HG03196 (cell line): ENCODE results near the gene PYGB.
"Not testable (repeated sequence)": the region's sequence is repeated elsewhere in the genome, so short reads cannot be mapped to it uniquely, and the experiment has no call there.

Experiments used
- ATAC-seq: cut with Tn5 transposase; IDR thresholded peaks from one replicate; pipeline ENCODE4 v1.9.1; 2021; ENCODE audit not compliant: unreplicated experiment

PYGB gene

GRCh38 chr20:25247518-25247955, 348 bp upstream of the PYGB start:
- peak; percentile 36 for ATAC-seq

DNA sequence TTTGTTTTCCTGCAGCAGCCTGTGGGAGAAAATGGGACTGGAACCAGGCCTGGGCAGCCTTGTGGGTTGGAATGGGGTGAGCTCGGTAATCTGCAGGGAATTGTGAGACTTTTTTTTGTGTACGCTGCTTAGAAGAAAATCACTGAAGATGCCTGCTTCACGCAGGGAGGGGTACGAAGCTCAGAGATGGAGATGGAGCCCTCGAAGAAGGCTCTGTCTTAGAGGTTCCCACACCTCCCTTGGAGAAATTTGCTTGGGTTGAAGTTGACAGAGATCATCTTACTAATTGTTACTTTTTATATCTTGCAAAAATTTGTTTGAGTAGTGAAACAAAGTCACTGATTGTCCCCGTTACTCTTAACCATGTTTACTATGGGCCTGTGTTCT, 894 bp downstream of the PYGB start:
- ATAC-seq: no peak

DNA sequence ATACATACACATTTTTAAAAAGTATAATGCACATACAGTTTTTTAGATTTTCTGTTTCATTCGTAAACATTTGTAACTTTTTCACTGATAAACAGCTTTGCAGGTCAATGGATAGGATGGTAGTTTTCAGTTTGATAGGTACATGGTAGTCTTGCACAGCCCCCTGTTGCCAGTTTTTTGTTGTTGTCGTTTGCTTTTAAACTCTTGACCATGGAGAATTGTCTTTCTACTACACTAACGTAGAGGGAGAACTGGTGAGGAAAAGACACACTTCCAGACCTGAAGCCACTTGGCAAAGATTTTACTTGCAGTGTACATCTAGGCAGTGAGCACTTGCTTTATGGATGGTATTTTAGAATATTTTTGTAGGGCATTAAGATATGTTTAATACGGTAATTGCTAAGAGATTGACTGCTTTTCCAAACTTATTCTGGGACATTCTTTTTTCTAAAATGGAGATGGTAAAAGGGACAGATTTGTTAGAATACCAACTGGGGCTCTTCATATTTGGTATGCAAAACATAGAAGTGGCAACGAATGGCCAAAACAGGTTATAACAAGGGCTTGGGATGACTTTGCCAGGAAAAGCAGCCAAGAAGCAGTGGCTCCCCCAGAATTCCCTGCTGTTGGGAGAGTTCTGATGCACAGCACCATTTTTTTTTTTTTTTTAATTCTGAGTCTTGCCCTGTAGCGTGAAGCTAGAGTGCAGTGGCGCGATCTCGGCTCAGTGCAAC, 1.5 kb downstream of the PYGB start:
- ATAC-seq: no peak

GRCh38 chr20:25250508-25250907, 2.6 kb downstream of the PYGB start:
- ATAC-seq: no peak

- ATAC-seq: no peak
Measured at GRCh38 chr20:25251019-25251418, 3.1 kb downstream of the PYGB start.

GRCh38 chr20:25251558-25251957, 3.7 kb downstream of the PYGB start:
- no peak for ATAC-seq

DNA sequence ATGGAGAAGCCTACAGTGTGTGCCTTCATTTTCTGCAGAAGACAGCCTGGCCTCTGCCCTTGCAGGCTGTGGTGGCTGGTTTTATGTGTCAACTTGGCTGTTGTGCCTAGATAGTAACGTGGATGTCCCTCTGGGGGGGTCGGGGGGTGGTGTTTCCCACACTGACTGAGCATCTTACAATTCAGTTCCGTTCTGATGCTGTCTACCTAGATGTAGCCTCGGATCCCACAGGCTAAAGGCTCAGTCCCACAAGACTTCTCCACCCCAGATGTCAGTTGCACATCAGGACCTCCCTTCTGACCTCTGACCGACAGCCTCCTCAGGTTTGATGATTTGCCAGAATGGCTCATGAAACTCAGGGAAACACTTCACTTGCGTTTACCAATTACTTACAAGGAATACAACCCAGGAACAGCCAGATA, 4.4 kb downstream of the PYGB start:
- ATAC-seq: no peak

- ATAC-seq: no peak
Measured at GRCh38 chr20:25252686-25253421, 5.0 kb downstream of the PYGB start.

GRCh38 chr20:25253606-25254275, 5.9 kb downstream of the PYGB start:
- no peak for ATAC-seq

GRCh38 chr20:25254571-25254970, 6.7 kb downstream of the PYGB start:
- ATAC-seq: no peak

GRCh38 chr20:25254986-25255680, 7.2 kb downstream of the PYGB start:
- ATAC-seq: no peak

- ATAC-seq: no peak
Measured at GRCh38 chr20:25256226-25256859, 8.5 kb downstream of the PYGB start.

GRCh38 chr20:25257130-25257529, 9.2 kb downstream of the PYGB start:
- no peak for ATAC-seq

DNA sequence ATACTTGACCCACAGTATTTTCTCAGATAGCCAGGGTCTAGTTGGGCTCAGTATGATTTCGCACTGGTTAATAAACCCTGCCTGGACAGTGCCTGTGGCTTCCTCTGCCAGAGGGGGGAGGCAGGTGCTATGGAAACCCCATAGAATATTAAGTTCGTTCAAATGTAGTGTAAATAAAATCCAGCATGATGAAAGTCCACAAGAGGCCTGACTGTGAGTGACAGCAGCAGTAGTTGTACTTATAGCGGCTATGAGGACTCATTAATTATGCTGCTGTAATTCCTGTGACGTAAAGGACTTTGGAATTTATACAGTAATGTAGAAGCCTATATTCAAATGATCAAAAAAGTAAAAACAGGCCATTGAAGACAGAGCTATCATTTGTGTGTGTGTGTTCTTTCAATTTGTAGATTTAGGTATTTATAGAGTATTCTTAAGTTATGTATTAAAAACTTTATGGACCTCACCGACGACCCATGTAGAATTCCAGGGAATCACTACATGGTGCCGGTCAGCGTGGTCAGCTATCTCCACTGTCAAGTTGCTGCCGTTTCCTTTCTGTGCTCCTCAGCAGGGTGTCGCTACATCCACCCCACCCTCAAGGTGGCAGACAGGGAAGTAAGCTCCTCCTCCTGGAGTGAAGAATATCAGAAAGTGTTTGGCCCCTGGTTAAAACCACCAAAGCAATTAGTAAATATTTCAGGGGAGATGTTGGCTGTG, 10.0 kb downstream of the PYGB start:
- ATAC-seq: no peak

GRCh38 chr20:25258476-25258805, 10.6 kb downstream of the PYGB start:
- no peak for ATAC-seq

DNA sequence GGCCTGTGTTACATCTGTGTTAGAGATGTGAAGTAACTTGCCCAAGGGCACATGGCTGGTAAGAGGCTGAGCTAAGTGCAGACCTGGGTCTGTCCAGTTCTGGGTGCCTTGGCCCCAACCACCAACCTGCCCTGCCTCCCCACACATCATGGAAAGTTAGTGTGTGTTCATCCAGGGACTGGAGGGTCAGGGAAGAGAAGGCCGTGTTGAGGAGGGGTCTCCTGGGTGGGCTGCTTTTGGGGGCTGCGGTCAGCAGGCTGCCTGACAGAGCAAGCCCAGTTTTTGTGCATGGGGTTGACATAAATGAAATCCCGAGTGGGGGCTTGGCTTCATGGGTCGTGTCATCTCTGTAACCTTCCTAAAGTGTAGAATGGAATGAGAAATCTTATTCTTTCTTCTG, 10.9 kb downstream of the PYGB start:
- no peak for ATAC-seq

DNA sequence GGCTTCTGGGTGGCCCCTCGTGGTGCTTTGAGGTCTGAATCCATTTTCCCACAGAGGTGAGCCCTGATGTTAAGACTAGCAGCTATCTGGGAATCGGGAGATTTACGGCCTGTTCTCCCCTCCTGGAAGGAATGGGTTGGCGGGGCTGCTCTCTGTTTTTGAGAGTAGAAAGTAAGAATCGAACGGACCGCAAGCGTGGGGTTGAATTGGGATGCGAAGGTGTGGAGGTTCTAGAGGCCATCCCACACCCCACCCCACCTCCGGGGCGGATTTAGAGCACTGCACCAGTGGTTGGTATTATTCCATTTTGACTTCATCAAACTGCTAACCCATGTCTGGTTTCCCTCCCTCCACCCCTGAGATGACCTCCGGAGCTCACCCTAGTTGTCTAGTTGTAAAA, 11.5 kb downstream of the PYGB start:
- no peak for ATAC-seq

GRCh38 chr20:25259788-25260254, 11.9 kb downstream of the PYGB start:
- ATAC-seq: no peak

GRCh38 chr20:25260770-25261437, 13.0 kb downstream of the PYGB start:
- ATAC-seq: not testable (repeated sequence)
